GM20000 (cell line): Measurements from ENCODE around the gene EPB42.
"Not testable (repeated sequence)": the region's sequence is repeated elsewhere in the genome, so short reads cannot be mapped to it uniquely, and the experiment has no call there.

Experiments used
- DNase-seq: peaks from one replicate; pipeline ENCODE4 v3.0.0; 2012; ENCODE audit warnings: low spot score
- CTCF ChIP-seq: IDR thresholded peaks from 2 replicates; pipeline ENCODE4 v1.5.1; 2012; ENCODE audit warnings: mild to moderate bottlenecking, control low read depth; ENCODE audit errors: extremely low read depth, missing control alignments

The EPB42 gene

GRCh38 chr15:43229977-43230376, 9.2 kb upstream of the EPB42 start:
- TF ChIP-seq CTCF = no peak
- DNase-seq = no peak

GRCh38 chr15:43226436-43227305, 5.9 kb upstream of the EPB42 start:
- TF ChIP-seq CTCF = no peak

GRCh38 chr15:43225950-43226255, 5.1 kb upstream of the EPB42 start:
- DNase-seq = not testable (repeated sequence)

More at GRCh38 chr15:43226436-43227305, 5.9 kb upstream of the EPB42 start:
- no peak for DNase-seq

GRCh38 chr15:43225201-43225949, 4.6 kb upstream of the EPB42 start:
- peak; percentile 60 for TF ChIP-seq CTCF
- peak; percentile 89 for DNase-seq

- no peak for DNase-seq
- no peak for TF ChIP-seq CTCF
Observed at GRCh38 chr15:43221422-43221821, 604 bp upstream of the EPB42 start.

GRCh38 chr15:43219929-43220928, 589 bp downstream of the EPB42 start:
- TF ChIP-seq CTCF = no peak
- DNase-seq = no peak

- no peak for TF ChIP-seq CTCF
- DNase-seq = no peak
Observed at GRCh38 chr15:43218908-43219706, 1.7 kb downstream of the EPB42 start.
